ENCODE measurements around the gene UNKL. TPM values are rescaled to one million over a fixed set of nuclear protein-coding genes. Genes with fewer than 3 reads are reported as not detected.

Gene UNKL
- polyA plus RNA-seq, 1 donor, result 21.9 TPM

DNA sequence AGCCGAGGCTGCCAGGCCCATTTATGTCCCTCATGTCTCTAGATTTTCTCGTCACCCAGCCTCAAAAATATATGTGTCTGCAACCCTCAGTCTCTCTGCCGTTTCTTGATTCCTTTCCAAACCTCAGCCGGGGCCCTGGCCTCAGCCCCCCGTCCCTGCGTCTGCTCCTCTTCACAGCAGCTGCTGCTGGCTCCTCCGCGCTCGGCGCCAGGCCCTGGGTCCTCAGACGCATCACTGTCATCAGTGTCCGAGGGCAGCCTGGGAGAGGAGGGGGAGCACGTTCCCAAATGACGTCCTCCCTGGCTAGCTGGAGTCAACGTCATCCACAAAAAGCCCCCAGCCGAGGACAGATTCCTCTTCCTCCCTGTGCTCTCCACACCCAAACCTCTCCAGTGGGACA lies 65.2 kb downstream of the UNKL start:
- WGBS (ENCODE audit: insufficient coverage, low lambda C conversion rate), result no CpG with 5 or more reads among the region's 16 CpGs
- H3K27ac ChIP-seq (ENCODE audit: low read length), result no peak overlapping the region
- H3K36me3 ChIP-seq (ENCODE audit: control insufficient read depth, insufficient read depth, low read length), result peaks cover 32% of the 10 kb centered on the region
- no peak overlapping the region for H3K4me3 ChIP-seq (ENCODE audit: low read length)
- peaks cover 4% of the 10 kb centered on the region for H3K4me1 ChIP-seq (ENCODE audit: control insufficient read depth, insufficient read depth, low read length)
- no peaks in the 10 kb centered on the region for H3K9me3 ChIP-seq (ENCODE audit: control insufficient read depth, low read depth, low read length)
- no peaks in the 10 kb centered on the region for H3K27me3 ChIP-seq (ENCODE audit: control insufficient read depth, insufficient read depth, low read length)
- DNase-seq, result no peak

GRCh38 chr16:1348926-1349325 lies 65.6 kb downstream of the UNKL start:
- no peaks in the 10 kb centered on the region for H3K9me3 ChIP-seq (ENCODE audit: control insufficient read depth, low read depth, low read length)
- peaks cover 4% of the 10 kb centered on the region for H3K4me1 ChIP-seq (ENCODE audit: control insufficient read depth, insufficient read depth, low read length)
- H3K27me3 ChIP-seq (ENCODE audit: control insufficient read depth, insufficient read depth, low read length), result no peaks in the 10 kb centered on the region
- no peak overlapping the region for H3K4me3 ChIP-seq (ENCODE audit: low read length)
- peaks cover 32% of the 10 kb centered on the region for H3K36me3 ChIP-seq (ENCODE audit: control insufficient read depth, insufficient read depth, low read length)
- no peak overlapping the region for H3K27ac ChIP-seq (ENCODE audit: low read length)
- no peak for DNase-seq
- WGBS (ENCODE audit: insufficient coverage, low lambda C conversion rate), result no CpG with 5 or more reads among the region's 14 CpGs

GRCh38 chr16:1348441-1348840 lies 66.1 kb downstream of the UNKL start:
- WGBS (ENCODE audit: insufficient coverage, low lambda C conversion rate), result no CpG with 5 or more reads among the region's 15 CpGs
- Histone ChIP-seq H3K27ac (ENCODE audit: low read length) (no peak overlapping the region), H3K9me3 (ENCODE audit: control insufficient read depth, low read depth, low read length) (no peaks in the 10 kb centered on the region), H3K4me1 (ENCODE audit: control insufficient read depth, insufficient read depth, low read length) (peaks cover 9% of the 10 kb centered on the region), H3K36me3 (ENCODE audit: control insufficient read depth, insufficient read depth, low read length) (peaks cover 32% of the 10 kb centered on the region), H3K4me3 (ENCODE audit: low read length) (no peak overlapping the region), H3K27me3 (ENCODE audit: control insufficient read depth, insufficient read depth, low read length) (no peaks in the 10 kb centered on the region)
- no peak for DNase-seq

GRCh38 chr16:1347962-1348361 lies 66.5 kb downstream of the UNKL start:
- WGBS (ENCODE audit: insufficient coverage, low lambda C conversion rate), result no CpG with 5 or more reads among the region's 29 CpGs

DNA sequence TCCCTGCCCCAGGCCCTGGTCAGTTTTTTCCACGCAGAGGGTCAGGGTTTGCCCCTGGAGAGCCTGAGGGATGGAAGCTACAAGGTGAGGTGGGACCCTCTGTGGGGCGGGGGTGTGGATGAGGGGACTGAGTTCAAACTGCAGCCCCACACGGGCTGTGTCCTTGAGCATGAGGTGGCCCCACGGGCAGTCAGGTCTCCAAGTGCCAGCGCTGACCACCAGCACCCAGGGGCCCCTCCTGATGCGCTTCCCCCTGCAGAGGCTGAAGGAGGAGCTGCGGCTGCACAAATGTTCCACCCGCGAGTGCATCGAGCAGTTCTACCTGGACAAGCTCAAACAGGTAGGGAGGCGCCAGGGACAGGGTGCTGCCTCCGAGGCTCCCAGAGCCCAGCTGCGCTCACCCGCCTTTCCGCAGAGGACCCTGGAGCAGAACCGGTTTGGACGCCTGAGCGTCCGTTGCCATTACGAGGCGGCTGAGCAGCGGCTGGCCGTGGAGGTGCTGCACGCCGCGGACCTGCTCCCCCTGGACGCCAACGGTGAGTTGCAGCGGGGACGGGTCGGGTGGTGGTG lies 67.1 kb downstream of the UNKL start:
- no peaks in the 10 kb centered on the region for H3K27me3 ChIP-seq (ENCODE audit: control insufficient read depth, insufficient read depth, low read length)
- DNase-seq, result no peak
- no CpG with 5 or more reads among the region's 31 CpGs for WGBS (ENCODE audit: insufficient coverage, low lambda C conversion rate)

More at GRCh38 chr16:1347962-1348361, 66.5 kb downstream of the UNKL start:
- no peaks in the 10 kb centered on the region for H3K9me3 ChIP-seq (ENCODE audit: control insufficient read depth, low read depth, low read length)
- peaks cover 7% of the 10 kb centered on the region for H3K4me1 ChIP-seq (ENCODE audit: control insufficient read depth, insufficient read depth, low read length)
- no peak overlapping the region for H3K4me3 ChIP-seq (ENCODE audit: low read length)
- H3K27me3 ChIP-seq (ENCODE audit: control insufficient read depth, insufficient read depth, low read length), result no peaks in the 10 kb centered on the region
- DNase-seq, result no peak
- no peak overlapping the region for H3K27ac ChIP-seq (ENCODE audit: low read length)
- H3K36me3 ChIP-seq (ENCODE audit: control insufficient read depth, insufficient read depth, low read length), result peaks cover 32% of the 10 kb centered on the region

GRCh38 chr16:1346422-1347285 lies 67.8 kb downstream of the UNKL start:
- no peak for DNase-seq
- no CpG with 5 or more reads among the region's 34 CpGs for WGBS (ENCODE audit: insufficient coverage, low lambda C conversion rate)

More for the DNA sequence above, 67.1 kb downstream of the UNKL start:
- Histone ChIP-seq H3K4me3 (ENCODE audit: low read length) (no peak overlapping the region), H3K9me3 (ENCODE audit: control insufficient read depth, low read depth, low read length) (no peaks in the 10 kb centered on the region), H3K27ac (ENCODE audit: low read length) (no peak overlapping the region), H3K36me3 (ENCODE audit: control insufficient read depth, insufficient read depth, low read length) (peaks cover 32% of the 10 kb centered on the region), H3K4me1 (ENCODE audit: control insufficient read depth, insufficient read depth, low read length) (peaks cover 11% of the 10 kb centered on the region)

GRCh38 chr16:1345651-1346421 lies 68.7 kb downstream of the UNKL start:
- Histone ChIP-seq H3K9me3 (ENCODE audit: control insufficient read depth, low read depth, low read length) (no peaks in the 10 kb centered on the region), H3K27ac (ENCODE audit: low read length) (no peak overlapping the region), H3K27me3 (ENCODE audit: control insufficient read depth, insufficient read depth, low read length) (no peaks in the 10 kb centered on the region), H3K36me3 (ENCODE audit: control insufficient read depth, insufficient read depth, low read length) (peaks cover 32% of the 10 kb centered on the region), H3K4me3 (ENCODE audit: low read length) (no peak overlapping the region), H3K4me1 (ENCODE audit: control insufficient read depth, insufficient read depth, low read length) (peaks cover 12% of the 10 kb centered on the region)
- DNase-seq, result no peak
- no CpG with 5 or more reads among the region's 31 CpGs for WGBS (ENCODE audit: insufficient coverage, low lambda C conversion rate)

More at GRCh38 chr16:1346422-1347285, 67.8 kb downstream of the UNKL start:
- Histone ChIP-seq H3K36me3 (ENCODE audit: control insufficient read depth, insufficient read depth, low read length) (peaks cover 32% of the 10 kb centered on the region), H3K27ac (ENCODE audit: low read length) (no peak overlapping the region), H3K9me3 (ENCODE audit: control insufficient read depth, low read depth, low read length) (no peaks in the 10 kb centered on the region), H3K27me3 (ENCODE audit: control insufficient read depth, insufficient read depth, low read length) (no peaks in the 10 kb centered on the region), H3K4me3 (ENCODE audit: low read length) (no peak overlapping the region), H3K4me1 (ENCODE audit: control insufficient read depth, insufficient read depth, low read length) (peaks cover 12% of the 10 kb centered on the region)

- Histone ChIP-seq H3K4me1 (ENCODE audit: control insufficient read depth, insufficient read depth, low read length) (peaks cover 12% of the 10 kb centered on the region), H3K36me3 (ENCODE audit: control insufficient read depth, insufficient read depth, low read length) (peaks cover 27% of the 10 kb centered on the region), H3K9me3 (ENCODE audit: control insufficient read depth, low read depth, low read length) (no peaks in the 10 kb centered on the region), H3K27me3 (ENCODE audit: control insufficient read depth, insufficient read depth, low read length) (no peaks in the 10 kb centered on the region), H3K27ac (ENCODE audit: low read length) (no peak overlapping the region), H3K4me3 (ENCODE audit: low read length) (no peak overlapping the region)
- DNase-seq, result no peak
- no CpG with 5 or more reads among the region's 11 CpGs for WGBS (ENCODE audit: insufficient coverage, low lambda C conversion rate)
Observed at GRCh38 chr16:1345087-1345486, 69.4 kb downstream of the UNKL start.

DNA sequence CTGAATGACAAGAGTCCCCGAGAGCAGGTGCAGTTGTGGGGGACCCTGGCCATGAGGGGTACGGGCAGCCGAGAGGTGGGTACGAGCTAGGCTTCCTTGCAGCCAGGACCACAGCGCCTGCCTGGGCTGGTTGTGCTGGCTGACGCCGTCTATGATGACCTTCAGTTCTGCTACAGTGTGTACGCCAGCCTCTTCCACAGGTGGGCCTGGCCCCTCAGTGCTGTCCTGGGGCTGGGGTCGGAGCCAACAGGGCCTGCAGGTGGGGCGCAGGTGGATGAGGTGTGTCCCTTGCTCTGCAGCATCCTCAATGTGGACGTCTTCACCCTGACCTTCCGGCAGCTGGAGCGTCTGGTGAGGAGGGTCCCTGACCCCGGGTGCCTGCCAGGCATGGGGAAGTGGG lies 70.0 kb downstream of the UNKL start:
- Histone ChIP-seq H3K36me3 (ENCODE audit: control insufficient read depth, insufficient read depth, low read length) (peaks cover 21% of the 10 kb centered on the region), H3K27ac (ENCODE audit: low read length) (no peak overlapping the region), H3K4me3 (ENCODE audit: low read length) (no peak overlapping the region), H3K4me1 (ENCODE audit: control insufficient read depth, insufficient read depth, low read length) (peaks cover 12% of the 10 kb centered on the region), H3K27me3 (ENCODE audit: control insufficient read depth, insufficient read depth, low read length) (no peaks in the 10 kb centered on the region), H3K9me3 (ENCODE audit: control insufficient read depth, low read depth, low read length) (no peaks in the 10 kb centered on the region)
- DNase-seq, result no peak
- WGBS (ENCODE audit: insufficient coverage, low lambda C conversion rate), result no CpG with 5 or more reads among the region's 14 CpGs

Measured in large intestine (tissue), 3 donors.